Measurements from ENCODE around the gene IFITM2. TPM values are rescaled to one million over a fixed set of nuclear protein-coding genes. Genes with fewer than 3 reads are reported as not detected.

The IFITM2 gene
- total RNA-seq, 1 donor from 2014 or later: 607 TPM

DNA sequence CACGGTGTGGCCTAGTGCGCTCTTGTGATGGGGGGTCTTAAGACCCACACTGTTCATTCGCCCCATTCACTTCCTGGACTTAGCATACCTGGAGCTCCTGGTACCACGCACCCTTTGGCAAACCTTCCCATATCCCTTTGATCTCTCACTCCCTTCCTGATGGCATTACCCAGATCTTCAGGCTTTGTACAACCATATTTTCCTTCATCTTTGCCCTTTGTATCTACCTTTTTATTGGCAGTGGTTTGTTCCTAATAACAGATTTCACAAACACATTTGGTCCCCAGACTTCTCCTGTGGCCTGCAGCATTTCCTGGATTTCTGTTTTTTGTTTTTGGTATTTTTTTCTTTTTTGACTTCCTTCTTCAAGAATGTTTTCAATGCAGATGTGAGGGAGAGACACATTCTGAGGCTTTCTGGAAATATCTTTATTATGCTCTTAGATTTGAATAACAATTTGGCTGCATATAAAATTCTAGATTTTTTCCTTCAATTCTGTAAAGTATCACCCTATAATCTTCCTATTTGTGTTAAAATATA, 29.1 kb downstream of the IFITM2 start:
- Histone ChIP-seq H3K9me3 (no peaks in the 10 kb centered on the region), H3K4me3 (no peak overlapping the region), H3K36me3 (no peaks in the 10 kb centered on the region), H3K4me1 (peaks cover 14% of the 10 kb centered on the region), H3K27me3 (ENCODE audit: low read depth) (no peaks in the 10 kb centered on the region), H3K27ac (peak overlapping the region; percentile 67)
- ATAC-seq: no peak
- DNase-seq: no peak
- intact Hi-C loops (cut with DNase I): no loop called here
- TF ChIP-seq, protein P1, sequence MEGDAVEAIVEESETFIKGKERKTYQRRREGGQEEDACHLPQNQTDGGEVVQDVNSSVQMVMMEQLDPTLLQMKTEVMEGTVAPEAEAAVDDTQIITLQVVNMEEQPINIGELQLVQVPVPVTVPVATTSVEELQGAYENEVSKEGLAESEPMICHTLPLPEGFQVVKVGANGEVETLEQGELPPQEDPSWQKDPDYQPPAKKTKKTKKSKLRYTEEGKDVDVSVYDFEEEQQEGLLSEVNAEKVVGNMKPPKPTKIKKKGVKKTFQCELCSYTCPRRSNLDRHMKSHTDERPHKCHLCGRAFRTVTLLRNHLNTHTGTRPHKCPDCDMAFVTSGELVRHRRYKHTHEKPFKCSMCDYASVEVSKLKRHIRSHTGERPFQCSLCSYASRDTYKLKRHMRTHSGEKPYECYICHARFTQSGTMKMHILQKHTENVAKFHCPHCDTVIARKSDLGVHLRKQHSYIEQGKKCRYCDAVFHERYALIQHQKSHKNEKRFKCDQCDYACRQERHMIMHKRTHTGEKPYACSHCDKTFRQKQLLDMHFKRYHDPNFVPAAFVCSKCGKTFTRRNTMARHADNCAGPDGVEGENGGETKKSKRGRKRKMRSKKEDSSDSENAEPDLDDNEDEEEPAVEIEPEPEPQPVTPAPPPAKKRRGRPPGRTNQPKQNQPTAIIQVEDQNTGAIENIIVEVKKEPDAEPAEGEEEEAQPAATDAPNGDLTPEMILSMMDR (IDR thresholded peaks at IDR 0.05): no peak

DNA sequence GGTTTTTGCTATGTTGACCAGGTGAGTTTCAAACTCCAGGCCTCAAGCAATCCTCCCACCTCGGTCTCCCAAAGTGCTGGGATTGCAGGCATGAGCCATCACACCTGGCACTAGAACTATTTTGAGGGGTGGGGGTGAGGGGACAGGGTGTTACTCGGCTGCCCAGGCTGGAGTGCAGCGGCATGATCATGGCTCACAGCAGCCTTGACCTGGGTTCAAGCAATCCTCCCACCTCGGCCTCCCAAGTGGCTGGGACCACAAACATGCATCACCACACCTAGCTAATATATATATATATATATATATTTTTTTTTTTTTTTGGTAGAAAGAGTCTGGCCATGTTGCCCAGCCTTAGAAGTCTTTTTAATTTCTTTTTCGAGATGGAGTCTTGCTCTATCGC, 30.1 kb downstream of the IFITM2 start:
- Histone ChIP-seq H3K4me3 (no peak overlapping the region), H3K4me1 (peaks cover 14% of the 10 kb centered on the region), H3K27ac (no peak overlapping the region), H3K27me3 (ENCODE audit: low read depth) (no peaks in the 10 kb centered on the region), H3K36me3 (no peaks in the 10 kb centered on the region), H3K9me3 (no peaks in the 10 kb centered on the region)
- ATAC-seq (no peak), DNase-seq (no peak)
- intact Hi-C loops (cut with DNase I): no loop called here
- TF ChIP-seq, protein P1 (IDR thresholded peaks at IDR 0.05): no peak

DNA sequence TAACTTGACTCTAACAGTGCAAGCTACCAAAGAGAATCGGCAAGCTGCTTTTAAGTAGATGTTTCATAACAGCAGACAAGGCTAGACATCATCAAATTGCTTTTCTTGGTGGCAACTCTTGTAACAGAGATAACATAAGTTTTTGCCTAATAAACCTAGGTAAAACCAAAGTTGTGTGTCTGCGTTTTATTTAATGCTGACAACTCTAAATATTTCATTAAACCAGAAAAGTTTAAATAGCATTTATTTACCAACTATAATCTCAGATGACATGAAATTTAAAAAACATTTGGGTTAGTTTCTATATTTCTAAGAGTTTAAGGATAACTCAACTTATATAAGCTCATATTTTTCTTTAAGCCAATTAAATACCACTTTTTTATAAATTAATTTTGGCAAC, 32.3 kb downstream of the IFITM2 start:
- Histone ChIP-seq H3K36me3 (no peaks in the 10 kb centered on the region), H3K27me3 (ENCODE audit: low read depth) (no peaks in the 10 kb centered on the region), H3K27ac (no peak overlapping the region), H3K4me3 (no peak overlapping the region), H3K9me3 (no peaks in the 10 kb centered on the region), H3K4me1 (peaks cover 14% of the 10 kb centered on the region)
- intact Hi-C loops (cut with DNase I): no loop called here
- no peak for ATAC-seq
- TF ChIP-seq, protein P1 (IDR thresholded peaks at IDR 0.05): no peak
- no peak for DNase-seq

DNA sequence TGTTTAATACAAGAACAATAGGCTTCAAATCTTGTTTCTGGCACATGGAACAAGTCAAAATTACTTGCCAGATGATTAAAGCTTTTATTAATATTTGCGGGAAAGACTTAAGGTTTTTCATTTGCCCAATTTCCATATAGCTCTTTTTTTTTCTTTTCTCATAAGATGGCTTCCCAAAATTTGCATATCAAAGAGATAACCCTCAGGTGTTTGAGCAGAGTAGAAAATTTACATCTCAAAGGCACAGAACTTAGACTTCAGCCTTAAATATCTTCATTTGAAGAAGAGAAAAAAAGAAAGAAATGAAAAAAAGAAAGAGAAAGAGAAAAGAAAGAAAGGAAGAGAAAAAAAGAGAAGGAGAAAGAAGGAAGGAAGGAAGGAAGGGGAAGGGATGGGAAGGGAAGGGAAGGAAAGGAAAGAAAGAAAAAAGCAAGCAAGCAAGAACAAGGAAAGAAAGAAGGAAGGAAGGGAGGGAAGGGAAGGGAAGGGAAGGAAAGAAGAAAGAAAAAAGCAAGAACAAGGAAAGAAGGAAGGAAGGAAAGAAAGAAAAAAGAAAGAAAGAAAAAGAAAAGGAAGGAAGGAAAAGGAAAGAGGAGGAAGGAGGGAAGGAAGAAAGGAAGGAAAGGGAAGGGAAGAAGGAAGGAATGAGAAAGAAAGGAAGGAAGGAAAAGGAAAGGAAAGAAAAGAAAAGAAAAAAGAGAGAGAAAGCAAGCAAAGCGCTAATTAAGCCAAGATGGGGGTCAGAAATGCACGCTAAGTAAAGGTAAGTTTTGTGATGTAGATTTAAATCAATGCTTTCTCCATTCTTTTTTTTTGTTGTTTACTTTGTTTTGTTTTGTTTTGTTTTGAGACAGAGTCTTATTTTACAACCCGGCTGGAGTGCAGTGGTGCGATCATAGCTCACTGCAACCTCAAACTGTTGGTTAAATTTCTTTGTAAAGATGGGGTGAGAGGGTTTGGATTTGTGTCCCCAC, 33.2 kb downstream of the IFITM2 start:
- DNase-seq: no peak
- intact Hi-C loops (cut with DNase I): no loop called here
- Histone ChIP-seq H3K27ac (no peak overlapping the region), H3K4me1 (peaks cover 9% of the 10 kb centered on the region), H3K36me3 (no peaks in the 10 kb centered on the region), H3K9me3 (no peaks in the 10 kb centered on the region), H3K27me3 (ENCODE audit: low read depth) (no peaks in the 10 kb centered on the region), H3K4me3 (no peak overlapping the region)
- TF ChIP-seq, protein P1 (IDR thresholded peaks at IDR 0.05): no peak
- no peak for ATAC-seq

DNA sequence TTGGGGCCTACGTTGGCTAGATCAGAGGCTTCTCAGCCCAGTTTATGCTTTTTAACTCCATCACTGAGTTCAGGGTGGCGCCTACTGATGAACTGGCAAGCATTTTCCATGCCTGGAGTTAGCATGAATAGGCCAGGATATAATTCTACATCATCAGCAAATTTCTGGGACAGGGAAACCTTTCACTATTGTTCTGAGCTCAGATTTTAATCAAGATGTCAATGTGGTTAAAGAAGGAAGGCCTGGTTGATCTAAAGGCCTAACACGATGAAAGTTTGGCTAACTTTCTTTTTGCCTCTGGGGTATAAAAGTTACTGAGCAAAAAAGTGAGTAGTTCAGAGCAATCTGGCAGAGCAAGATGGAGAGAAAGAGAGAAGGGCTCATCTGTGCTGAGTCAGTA, 34.7 kb downstream of the IFITM2 start:
- H3K4me1 ChIP-seq: no peaks in the 10 kb centered on the region
- H3K36me3 ChIP-seq: no peaks in the 10 kb centered on the region
- DNase-seq (no peak), ATAC-seq (no peak)
- intact Hi-C loops (cut with DNase I): no loop called here
- H3K9me3 ChIP-seq: no peaks in the 10 kb centered on the region
- no peak overlapping the region for H3K4me3 ChIP-seq
- TF ChIP-seq, protein P1 (IDR thresholded peaks at IDR 0.05): no peak
- peak overlapping the region; percentile 18 for H3K27ac ChIP-seq
- no peaks in the 10 kb centered on the region for H3K27me3 ChIP-seq (ENCODE audit: low read depth)

Data from lower lobe of right lung (tissue), 2 donors.